GM12878 (cell line): ENCODE data around the gene KCNB1. TPM values are rescaled to one million over a fixed set of nuclear protein-coding genes. Genes with fewer than 3 reads are reported as not detected.

Experiments
- ATAC-seq: fragments of 200-7000 bp; cut with Tn5 transposase; 3 replicates; pipeline ENCODE4 v1.9.1; 2020; ENCODE audit warnings: mild to moderate bottlenecking, moderate library complexity
- BruUV-seq: library from RNA; stranded (reverse); fragments of 400-500 nt; replicated peaks from 2 replicates; lab custom pipeline; 2021; lab: Mats Ljungman, UMichigan
- CTCF ChIA-PET: fragments of 300-600 bp; sonication (Branson Sonifier 250); formaldehyde crosslinking; extraction: SDS; loops from one replicate; lab custom pipeline; 2021; ENCODE audit warnings: inconsistent platforms; lab: Yijun Ruan, JAX
- POLR2A ChIA-PET: fragments of 350-600 bp; formaldehyde crosslinking; extraction: SDS; loops from one replicate; lab custom pipeline; 2021; ENCODE audit warnings: inconsistent platforms; lab: Charles Lee
- RAD21 ChIA-PET: fragments of 300-600 bp; sonication (Branson Sonifier 250); formaldehyde crosslinking; loops from one replicate; lab custom pipeline; 2023; ENCODE audit warnings: antibody characterized with exemption; ENCODE audit not compliant: unreplicated experiment; lab: Charles Lee
- SMC1A ChIA-PET: fragments of 300-600 bp; sonication (Branson Sonifier 250); formaldehyde crosslinking; loops from one replicate; lab custom pipeline; 2023; ENCODE audit not compliant: unreplicated experiment, uncharacterized antibody; lab: Charles Lee
- DNase-seq: peaks from one replicate; pipeline ENCODE4 v3.0.0-alpha.2; 2011; ENCODE audit warnings: low read depth, low spot score
- FAIRE-seq: peaks from 3 replicates; lab custom pipeline; 2011; peaks lifted over from hg19 to GRCh38; lab: Jason Lieb, UNC
- H2AFZ ChIP-seq: 2 replicates; pipeline ENCODE4 v1.6.0; 2011; ENCODE audit warnings: low read depth, low read length, control low read depth; ENCODE audit not compliant: control insufficient read depth
- H3K27ac ChIP-seq: 2 replicates; pipeline ENCODE4 v1.5.1; 2011; ENCODE audit warnings: control low read depth; ENCODE audit not compliant: control insufficient read depth, insufficient read depth
- H3K27me3 ChIP-seq, 2 experiments: replicated peaks in 1 of 2; 2 replicates each; pipeline versions ENCODE4 v1.6.0 to v1.6.1; 2011; ENCODE audit warnings: low read length in 1 of 2; ENCODE audit not compliant: control insufficient read depth in 2 of 2, insufficient read depth in 2 of 2
- H3K36me3 ChIP-seq, 2 experiments: 2 replicates each; pipeline ENCODE4 v1.5.1; 2011; ENCODE audit warnings: low read length in 1 of 2; ENCODE audit not compliant: control insufficient read depth in 2 of 2, insufficient read depth in 2 of 2
- H3K4me1 ChIP-seq: 2 replicates; pipeline ENCODE4 v1.6.1; 2011; ENCODE audit warnings: mild to moderate bottlenecking, low read length, moderate library complexity, mixed read lengths; ENCODE audit not compliant: control insufficient read depth, insufficient read depth
- H3K4me2 ChIP-seq: 2 replicates; pipeline ENCODE4 v1.6.0; 2011; ENCODE audit warnings: control low read depth; ENCODE audit not compliant: control insufficient read depth, insufficient read depth
- H3K4me3 ChIP-seq: fragments of 200-600 bp; sonication (generic); 2 replicates; pipeline ENCODE4 v1.5.1; 2016
- H3K79me2 ChIP-seq: 2 replicates; pipeline ENCODE4 v1.6.0; 2011; ENCODE audit warnings: low read length; ENCODE audit not compliant: control insufficient read depth, insufficient read depth
- H3K9ac ChIP-seq: 2 replicates; pipeline ENCODE4 v1.8.0; 2011; ENCODE audit warnings: low read length, control low read depth, mixed read lengths; ENCODE audit not compliant: control insufficient read depth, insufficient read depth
- H3K9me3 ChIP-seq: replicated peaks from 3 replicates; pipeline ENCODE4 v1.5.1; 2011; ENCODE audit warnings: mild to moderate bottlenecking, low read length; ENCODE audit not compliant: control insufficient read depth, insufficient read depth
- H4K20me1 ChIP-seq: 2 replicates; pipeline ENCODE4 v1.6.0; 2011; ENCODE audit not compliant: control insufficient read depth, insufficient read depth
- ATF7 ChIP-seq: fragments of 450-650 bp; IDR thresholded peaks from 2 replicates; pipeline ENCODE4 v1.6.1; 2016; ENCODE audit warnings: low read depth, mild to moderate bottlenecking
- CBX5 ChIP-seq: sonication (generic); IDR thresholded peaks from 2 replicates; pipeline ENCODE4 v1.6.1; 2016; ENCODE audit warnings: low read depth, moderate library complexity, mild to moderate bottlenecking, inconsistent platforms
- CREB1 ChIP-seq: IDR thresholded peaks from 2 replicates; pipeline ENCODE4 v1.6.1; 2012; ENCODE audit warnings: low read depth, mild to moderate bottlenecking, inconsistent platforms
- CTCF ChIP-seq, 3 experiments: IDR thresholded peaks in 2 of 3; conservative IDR thresholded peaks in 1 of 3; 2 replicates each; pipeline ENCODE4 v1.5.1; 2011; ENCODE audit warnings: low read depth in 3 of 3, low read length in 3 of 3, mild to moderate bottlenecking in 3 of 3, control low read depth in 2 of 3, moderate library complexity in 2 of 3, inconsistent platforms in 1 of 3, mixed read lengths in 1 of 3; ENCODE audit not compliant: control insufficient read depth in 2 of 3, insufficient read depth in 1 of 3; ENCODE audit errors: extremely low read depth in 1 of 3
- EZH2 ChIP-seq: IDR thresholded peaks from 2 replicates; pipeline ENCODE4 v1.6.1; 2012; ENCODE audit warnings: low read depth, mild to moderate bottlenecking, control low read depth, inconsistent platforms, low read length, borderline replicate concordance; ENCODE audit not compliant: control insufficient read depth
- HDAC6 ChIP-seq: fragments of 200-600 bp; sonication (generic); IDR thresholded peaks from one replicate; pipeline ENCODE4 v1.8.0; 2017; ENCODE audit warnings: antibody characterized with exemption; ENCODE audit not compliant: unreplicated experiment
- JUND ChIP-seq: IDR thresholded peaks from 2 replicates; pipeline ENCODE4 v1.6.1; 2012; ENCODE audit warnings: low read depth, mild to moderate bottlenecking, low read length, improper control_type of control experiment, moderate library complexity
- MYB ChIP-seq: fragments of 150-350 bp; IDR thresholded peaks from 2 replicates; pipeline ENCODE4 v1.6.1; 2014; ENCODE audit warnings: mild to moderate bottlenecking, low read depth, low read length, borderline replicate concordance
- PAX8 ChIP-seq: fragments of 450-650 bp; IDR thresholded peaks from 2 replicates; pipeline ENCODE4 v1.6.1; 2017; ENCODE audit warnings: mild to moderate bottlenecking, moderate library complexity
- RAD21 ChIP-seq: IDR thresholded peaks from 2 replicates; pipeline ENCODE4 v1.6.1; 2011; ENCODE audit warnings: mild to moderate bottlenecking, low read depth, low read length, moderate library complexity; ENCODE audit not compliant: insufficient read depth
- SRF ChIP-seq, 2 experiments: IDR thresholded peaks; 2 replicates each; pipeline ENCODE4 v1.6.1; 2011; ENCODE audit warnings: low read depth in 2 of 2, low read length in 2 of 2, mild to moderate bottlenecking in 1 of 2, moderate library complexity in 1 of 2
- WGBS: methylation state at CpG from one replicate; pipeline ENCODE4 v1.1.6; 2016; ENCODE audit warnings: low lambda C conversion rate; ENCODE audit not compliant: insufficient replicate concordance, insufficient coverage; ENCODE audit errors: missing lambda C conversion rate; 5-methylcytosine and 5-hydroxymethylcytosine counted together
- in situ Hi-C: fragments of 300-500 bp; cut with MboI; formaldehyde crosslinking; loops from 9 replicates; pipeline ENCODE4 v1.14.3; 2018; ENCODE audit warnings: mixed read lengths
- intact Hi-C: fragments of 100-400 bp; cut with micrococcal nuclease; formaldehyde crosslinking; loops from one replicate; pipeline ENCODE4 v1.14.2; 2022; ENCODE audit not compliant: unreplicated experiment
- polyA plus RNA-seq, 11 experiments: library from polyadenylated mRNA; depleted of rRNA in 4 of 11; unstranded in 6 of 11; stranded (reverse) in 5 of 11; fragments of >200 nt; fragmentation: Nextera tagmentation in 4 of 11; fragmentation: Illumina TruSeq in 1 of 11; extraction: Ambion mirVana in 4 of 11; extraction: Trizol in 1 of 11; gene quantifications; 1 replicate in 1 of 11; 2 replicates in 10 of 11; pipeline versions ENCODE4 v1.2.1 to v1.2.3, GENCODE V29; 2011 to 2016; ENCODE audit warnings: inconsistent platforms in 2 of 11, missing spikeins in 2 of 11, low read depth in 1 of 11
- total RNA-seq, 4 experiments: library from RNA; depleted of rRNA in 3 of 4; stranded (reverse); fragments of >200 nt in 3 of 4; fragmentation: Illumina TruSeq in 1 of 4; extraction: Trizol in 1 of 4; gene quantifications; 2 replicates each; pipeline versions ENCODE4 v1.2.1 to v1.2.3, GENCODE V29; 2013 to 2021
- TF ChIP-seq, protein P1 (sequence below): IDR thresholded peaks from 2 replicates; pipeline ENCODE4 v1.6.1; 2012; ENCODE audit warnings: low read length, inconsistent platforms
- TF ChIP-seq, protein P2 (sequence below): fragments of 450-650 bp; formaldehyde crosslinking; IDR thresholded peaks from 2 replicates; pipeline ENCODE4 v1.4.0; 2020; ENCODE audit warnings: mild to moderate bottlenecking, moderate library complexity

The KCNB1 gene
- total and polyA plus RNA-seq, 10 of the 15 experiments (the other 5 are each of a cell fraction or from before 2014, with no cell fraction given) = 0.02 to 0.08 (median 0.03) TPM; not detected in 7

- no TSS peak for BruUV-seq
- Histone ChIP-seq H3K79me2 (no peaks in the 10 kb centered on the region), H3K4me1 (no peaks in the 10 kb centered on the region), H3K4me2 (no peak overlapping the region), H3K27ac (no peak overlapping the region), H3K9me3 (no peaks in the 10 kb centered on the region), H2AFZ (no peak overlapping the region), H4K20me1 (no peaks in the 10 kb centered on the region), H3K4me3 (no peak overlapping the region), H3K36me3 (no peaks in the 10 kb centered on the region), H3K9ac (no peak overlapping the region), H3K27me3 (no peaks in the 10 kb centered on the region)
- in situ Hi-C loops (loop anchor here (25.0 kb wide), 2 partner anchors 174 to 524 kb away; no protein-coding TSS in a partner anchor), intact Hi-C loops (no loop called here)
- 55% methylated on average over 11 of the region's 11 CpGs for WGBS
- RAD21 ChIA-PET = no interaction called here
- CTCF ChIA-PET = interaction anchor here (1.6 kb wide), 1 partner anchor 9 kb away, joined by 4 read pairs; no protein-coding TSS in a partner anchor
- no peak for FAIRE-seq
- no peak for ATAC-seq
- DNase-seq = no peak
- POLR2A ChIA-PET = no interaction called here
- SMC1A ChIA-PET = interaction anchor here (0.8 to 1.6 kb wide), 3 partner anchors 8 to 195 kb away, joined by 3 to 4 read pairs (median 3); no protein-coding TSS in a partner anchor
- TF ChIP-seq EZH2 (no peak), RAD21 (no peak), HDAC6 (no peak), CREB1 (no peak), PAX8 (no peak), CBX5 (no peak), ATF7 (no peak), SRF (IDR thresholded peaks at IDR 0.05; ENCODE audit: low read depth in 2 of 2, low read length in 2 of 2) (no peak), JUND (no peak), MYB (no peak), CTCF (IDR thresholded peaks at IDR 0.05 in 2 of 3, conservative IDR thresholded peaks at IDR 0.05 in 1 of 3; ENCODE audit: control insufficient read depth in 2 of 3, extremely low read depth in 1 of 3, insufficient read depth in 1 of 3, low read depth in 3 of 3, low read length in 3 of 3) (no peak)
- TF ChIP-seq, protein P1, sequence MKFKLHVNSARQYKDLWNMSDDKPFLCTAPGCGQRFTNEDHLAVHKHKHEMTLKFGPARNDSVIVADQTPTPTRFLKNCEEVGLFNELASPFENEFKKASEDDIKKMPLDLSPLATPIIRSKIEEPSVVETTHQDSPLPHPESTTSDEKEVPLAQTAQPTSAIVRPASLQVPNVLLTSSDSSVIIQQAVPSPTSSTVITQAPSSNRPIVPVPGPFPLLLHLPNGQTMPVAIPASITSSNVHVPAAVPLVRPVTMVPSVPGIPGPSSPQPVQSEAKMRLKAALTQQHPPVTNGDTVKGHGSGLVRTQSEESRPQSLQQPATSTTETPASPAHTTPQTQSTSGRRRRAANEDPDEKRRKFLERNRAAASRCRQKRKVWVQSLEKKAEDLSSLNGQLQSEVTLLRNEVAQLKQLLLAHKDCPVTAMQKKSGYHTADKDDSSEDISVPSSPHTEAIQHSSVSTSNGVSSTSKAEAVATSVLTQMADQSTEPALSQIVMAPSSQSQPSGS = no peak
- TF ChIP-seq, protein P2, sequence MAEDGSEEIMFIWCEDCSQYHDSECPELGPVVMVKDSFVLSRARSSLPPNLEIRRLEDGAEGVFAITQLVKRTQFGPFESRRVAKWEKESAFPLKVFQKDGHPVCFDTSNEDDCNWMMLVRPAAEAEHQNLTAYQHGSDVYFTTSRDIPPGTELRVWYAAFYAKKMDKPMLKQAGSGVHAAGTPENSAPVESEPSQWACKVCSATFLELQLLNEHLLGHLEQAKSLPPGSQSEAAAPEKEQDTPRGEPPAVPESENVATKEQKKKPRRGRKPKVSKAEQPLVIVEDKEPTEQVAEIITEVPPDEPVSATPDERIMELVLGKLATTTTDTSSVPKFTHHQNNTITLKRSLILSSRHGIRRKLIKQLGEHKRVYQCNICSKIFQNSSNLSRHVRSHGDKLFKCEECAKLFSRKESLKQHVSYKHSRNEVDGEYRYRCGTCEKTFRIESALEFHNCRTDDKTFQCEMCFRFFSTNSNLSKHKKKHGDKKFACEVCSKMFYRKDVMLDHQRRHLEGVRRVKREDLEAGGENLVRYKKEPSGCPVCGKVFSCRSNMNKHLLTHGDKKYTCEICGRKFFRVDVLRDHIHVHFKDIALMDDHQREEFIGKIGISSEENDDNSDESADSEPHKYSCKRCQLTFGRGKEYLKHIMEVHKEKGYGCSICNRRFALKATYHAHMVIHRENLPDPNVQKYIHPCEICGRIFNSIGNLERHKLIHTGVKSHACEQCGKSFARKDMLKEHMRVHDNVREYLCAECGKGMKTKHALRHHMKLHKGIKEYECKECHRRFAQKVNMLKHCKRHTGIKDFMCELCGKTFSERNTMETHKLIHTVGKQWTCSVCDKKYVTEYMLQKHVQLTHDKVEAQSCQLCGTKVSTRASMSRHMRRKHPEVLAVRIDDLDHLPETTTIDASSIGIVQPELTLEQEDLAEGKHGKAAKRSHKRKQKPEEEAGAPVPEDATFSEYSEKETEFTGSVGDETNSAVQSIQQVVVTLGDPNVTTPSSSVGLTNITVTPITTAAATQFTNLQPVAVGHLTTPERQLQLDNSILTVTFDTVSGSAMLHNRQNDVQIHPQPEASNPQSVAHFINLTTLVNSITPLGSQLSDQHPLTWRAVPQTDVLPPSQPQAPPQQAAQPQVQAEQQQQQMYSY = no peak
These were observed 144.4 kb downstream of the KCNB1 start for GRCh38 chr20:49338061-49338460.
